NCI-H1417 (cell line): ENCODE results near the gene HRH1.
"Not testable (repeated sequence)": the region's sequence is repeated elsewhere in the genome, so short reads cannot be mapped to it uniquely, and the experiment has no call there.

Source experiments
- DNase-seq, 3 experiments: peaks; one replicate each; lab custom pipeline; 2025; lab: John Stamatoyannopoulos, UW

Gene HRH1, protein sequence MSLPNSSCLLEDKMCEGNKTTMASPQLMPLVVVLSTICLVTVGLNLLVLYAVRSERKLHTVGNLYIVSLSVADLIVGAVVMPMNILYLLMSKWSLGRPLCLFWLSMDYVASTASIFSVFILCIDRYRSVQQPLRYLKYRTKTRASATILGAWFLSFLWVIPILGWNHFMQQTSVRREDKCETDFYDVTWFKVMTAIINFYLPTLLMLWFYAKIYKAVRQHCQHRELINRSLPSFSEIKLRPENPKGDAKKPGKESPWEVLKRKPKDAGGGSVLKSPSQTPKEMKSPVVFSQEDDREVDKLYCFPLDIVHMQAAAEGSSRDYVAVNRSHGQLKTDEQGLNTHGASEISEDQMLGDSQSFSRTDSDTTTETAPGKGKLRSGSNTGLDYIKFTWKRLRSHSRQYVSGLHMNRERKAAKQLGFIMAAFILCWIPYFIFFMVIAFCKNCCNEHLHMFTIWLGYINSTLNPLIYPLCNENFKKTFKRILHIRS

GRCh38 chr3:11154036-11154952, at the start of gene HRH1:
TSS of gene HRH1 (plus strand) at chr3:11154493. CDS start at chr3:11259038, 104,545 bp downstream.
- DNase-seq = peak in 2 of 3 experiments; percentile 20 to 35

GRCh38 chr3:11113316-11113715, 41.0 kb upstream of the HRH1 start:
- DNase-seq = not testable (repeated sequence)

DNA sequence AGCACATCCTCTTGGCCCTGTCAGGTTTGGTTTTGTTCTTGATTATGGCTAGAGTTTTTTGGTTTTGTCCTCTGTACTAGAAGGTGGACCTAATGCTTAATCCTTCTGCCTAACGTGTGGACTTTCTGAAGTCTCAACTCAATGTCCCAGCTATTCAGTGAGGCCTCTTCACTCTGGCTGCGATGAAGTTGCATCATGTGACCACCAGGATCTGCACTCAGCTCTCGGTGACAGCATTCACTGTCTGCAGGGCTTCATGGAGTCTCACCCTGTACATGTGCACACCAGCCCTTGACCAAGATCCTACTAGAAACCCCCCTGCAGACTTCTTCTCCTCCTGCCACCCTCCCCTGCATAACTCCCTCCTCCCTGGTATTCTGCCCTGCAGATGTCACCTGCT, 38.7 kb upstream of the HRH1 start:
- no peak for DNase-seq

GRCh38 chr3:11116336-11117059, 37.8 kb upstream of the HRH1 start:
- no peak for DNase-seq

DNA sequence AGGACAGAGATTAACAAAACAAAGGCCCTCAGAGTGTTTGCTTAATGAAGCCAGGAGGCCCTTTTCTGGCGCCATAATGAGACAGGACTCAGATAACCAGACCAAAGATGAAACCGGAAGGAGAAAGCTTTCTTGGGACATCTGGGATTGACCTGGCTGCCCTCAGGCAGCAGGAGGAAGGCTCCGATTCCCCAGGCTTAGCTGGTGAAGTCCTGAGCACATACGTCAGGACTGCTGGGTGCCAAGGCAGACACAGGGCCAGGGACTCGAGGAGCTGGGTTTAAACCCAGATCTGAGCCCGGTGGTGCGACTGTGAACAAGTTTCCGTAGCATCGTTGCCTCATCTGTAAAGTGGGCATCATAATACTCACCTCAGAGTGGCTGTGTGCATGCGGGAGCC, 36.7 kb upstream of the HRH1 start:
- no peak for DNase-seq

- no peak for DNase-seq
These were observed 36.1 kb upstream of the HRH1 start for GRCh38 chr3:11118181-11118682.

GRCh38 chr3:11120091-11120805, 34.0 kb upstream of the HRH1 start:
- DNase-seq = no peak

DNA sequence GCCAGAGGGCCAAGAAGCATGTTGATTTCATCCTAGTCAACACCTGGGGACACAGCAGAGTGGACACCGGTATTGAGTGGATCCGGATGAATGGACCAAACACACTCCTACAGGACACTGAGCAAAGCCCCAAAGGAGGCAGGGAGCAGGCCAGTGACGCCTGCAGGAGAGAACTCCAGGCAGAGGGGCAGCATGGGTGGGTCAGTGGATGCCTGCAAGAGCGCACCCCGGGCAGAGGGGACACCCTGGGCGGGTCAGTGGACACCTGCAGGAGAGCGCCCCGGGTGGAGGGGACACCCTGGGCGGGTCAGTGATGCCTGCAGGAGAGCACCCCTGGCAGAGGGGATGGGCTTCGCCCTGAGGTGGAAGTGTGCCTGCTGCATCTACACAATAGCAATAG, 27.6 kb upstream of the HRH1 start:
- no peak for DNase-seq

- no peak for DNase-seq
These were observed 25.3 kb upstream of the HRH1 start for GRCh38 chr3:11128682-11129632.

DNA sequence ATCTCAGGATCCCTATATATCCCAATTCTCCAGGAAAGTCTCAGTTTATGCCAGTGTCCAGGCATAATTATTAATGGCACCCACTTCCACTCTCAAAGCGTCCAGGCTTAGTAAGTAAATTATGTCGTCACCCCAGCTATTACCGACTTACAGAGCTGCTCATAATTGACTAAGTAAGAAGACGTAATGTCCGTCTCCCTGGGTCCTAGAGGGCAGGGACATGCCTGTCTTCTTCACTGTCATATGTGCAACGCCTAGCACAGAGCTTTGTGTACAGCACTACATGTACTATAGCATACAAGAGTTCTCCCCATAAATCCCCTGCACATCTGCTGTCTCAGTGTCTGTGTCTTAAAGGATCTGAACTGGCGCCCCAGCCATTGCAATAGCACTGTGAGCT, 23.9 kb upstream of the HRH1 start:
- DNase-seq = no peak

GRCh38 chr3:11131371-11131770, 22.9 kb upstream of the HRH1 start:
- DNase-seq = no peak

DNA sequence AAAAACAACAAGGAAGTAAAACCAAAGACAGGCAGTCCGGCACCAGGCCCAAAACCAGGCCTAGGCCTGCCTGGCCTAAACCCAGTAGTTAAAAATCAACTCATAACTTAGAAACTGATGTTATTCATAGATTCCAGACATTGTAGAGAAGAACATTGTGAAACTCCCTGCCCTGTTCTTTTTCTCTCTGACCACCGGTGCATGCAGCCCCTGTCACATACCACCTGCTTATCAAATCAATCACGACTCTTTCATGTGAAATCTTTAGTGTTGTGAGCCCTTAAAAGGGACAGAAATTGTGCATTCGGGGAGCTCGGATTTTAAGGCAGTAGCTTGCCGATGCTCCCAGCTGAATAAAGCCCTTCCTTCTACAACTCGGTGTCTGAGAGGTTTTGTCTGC, 22.4 kb upstream of the HRH1 start:
- not testable (repeated sequence) for DNase-seq

DNA sequence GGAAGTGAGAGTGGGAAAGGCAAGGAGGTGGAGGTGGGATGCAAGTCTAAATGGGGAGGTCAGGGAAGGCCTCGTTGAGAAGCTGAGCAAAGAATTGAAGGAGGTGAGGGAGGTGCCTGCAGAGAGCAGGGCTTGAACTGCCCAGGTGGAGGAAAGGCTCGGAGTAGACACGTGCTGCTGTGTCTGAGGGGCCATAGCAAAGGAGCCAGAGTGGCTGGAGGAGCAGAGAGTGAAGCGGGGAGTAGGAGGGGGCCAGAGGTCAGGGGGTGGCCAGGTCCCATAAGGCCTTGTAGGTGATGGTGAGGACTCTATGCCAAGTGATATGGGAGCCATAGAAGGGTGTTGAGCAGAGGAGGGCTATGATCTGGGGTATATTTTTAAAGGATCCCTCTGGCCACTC, 21.4 kb upstream of the HRH1 start:
- no peak for DNase-seq

DNA sequence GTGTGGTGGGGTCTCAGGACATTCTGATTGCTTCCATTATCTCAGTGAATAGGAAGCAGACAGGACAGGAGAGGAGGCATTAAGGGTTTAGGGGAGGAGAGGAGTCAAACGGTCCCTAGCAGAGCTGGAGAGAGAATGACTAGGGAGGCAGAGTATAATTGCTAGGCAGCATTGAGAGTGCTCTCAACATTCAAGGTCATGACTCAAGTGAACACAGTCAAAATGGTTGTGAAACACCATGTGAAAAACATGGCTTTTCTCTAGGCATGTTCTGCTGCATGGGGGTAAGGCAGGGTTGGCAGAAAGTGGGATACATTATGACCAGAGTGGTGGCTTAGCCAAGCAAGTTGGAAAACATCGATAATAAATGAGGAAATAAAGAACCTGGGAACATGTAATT, 19.5 kb upstream of the HRH1 start:
- DNase-seq = peak in 1 of 3 experiments; percentile 39

DNA sequence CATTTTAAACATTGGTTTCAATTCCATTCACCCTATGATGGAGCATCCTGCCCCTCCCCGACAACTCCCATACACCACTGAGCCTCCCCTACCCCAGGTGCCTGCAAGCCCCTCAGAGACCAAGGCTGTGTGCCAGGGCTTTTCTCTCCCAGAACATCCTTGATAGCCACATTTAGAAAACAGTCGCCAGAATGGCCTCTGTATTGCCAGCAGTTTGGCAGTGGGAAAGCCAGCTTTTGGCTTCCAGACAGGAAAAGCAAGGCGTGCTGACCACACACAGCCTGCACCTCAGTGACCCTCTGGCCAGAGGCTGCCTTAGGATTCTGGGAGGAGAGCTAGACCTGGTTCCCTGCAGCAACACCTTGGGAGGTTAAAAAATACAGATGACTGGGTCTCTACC, 18.2 kb upstream of the HRH1 start:
- DNase-seq = no peak

- no peak for DNase-seq
These were observed 17.3 kb upstream of the HRH1 start for GRCh38 chr3:11136830-11137626.

DNA sequence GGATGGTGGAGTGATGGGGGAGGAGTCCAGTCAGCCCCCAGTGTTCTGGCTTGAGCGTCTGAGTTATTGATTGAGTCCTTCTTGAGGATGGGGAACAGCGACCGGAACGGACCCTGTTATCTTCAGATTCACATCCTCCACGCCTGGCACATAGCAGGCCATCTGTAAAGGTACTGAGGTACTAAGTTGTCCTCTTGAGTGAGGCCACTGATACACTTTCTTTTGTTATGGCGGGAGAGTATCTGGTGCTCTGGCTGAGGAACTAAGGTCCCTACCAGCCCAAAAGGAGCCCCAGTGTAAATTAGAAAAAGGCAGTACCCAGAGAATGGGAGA, 16.7 kb upstream of the HRH1 start:
- DNase-seq = no peak

DNA sequence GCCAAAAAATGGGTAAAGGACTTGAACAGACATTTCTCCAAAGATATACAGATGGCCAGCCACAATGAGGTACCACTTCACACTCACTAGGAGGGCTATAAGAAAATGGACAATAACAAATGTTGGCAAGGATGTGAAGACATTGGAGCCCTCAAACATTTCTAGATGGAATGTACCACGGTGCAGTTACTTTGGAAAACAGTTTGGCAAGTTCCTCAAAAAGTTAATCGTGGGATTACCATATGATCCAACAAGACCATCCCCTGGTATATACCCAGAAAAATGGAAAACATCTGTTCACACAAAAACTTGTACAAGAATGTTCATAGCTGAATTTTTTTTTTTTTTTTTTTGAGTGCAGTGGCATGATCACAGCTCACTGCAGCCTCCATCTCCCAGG, 15.9 kb upstream of the HRH1 start:
- no peak for DNase-seq

GRCh38 chr3:11140030-11140712, 14.1 kb upstream of the HRH1 start:
- peak in 2 of 3 experiments; percentile 7 to 11 for DNase-seq
